HG03039 (cell line): ENCODE results near the gene DCC.

ENCODE experiments used
- ATAC-seq: cut with Tn5 transposase; IDR thresholded peaks from one replicate; pipeline ENCODE4 v1.9.1; 2021; ENCODE audit warnings: mild to moderate bottlenecking, moderate library complexity; ENCODE audit not compliant: unreplicated experiment

DCC gene

GRCh38 chr18:52489396-52490306 lies 149.7 kb downstream of the DCC start:
- ATAC-seq = no peak

GRCh38 chr18:52496426-52496825 lies 156.4 kb downstream of the DCC start:
- no peak for ATAC-seq

DNA sequence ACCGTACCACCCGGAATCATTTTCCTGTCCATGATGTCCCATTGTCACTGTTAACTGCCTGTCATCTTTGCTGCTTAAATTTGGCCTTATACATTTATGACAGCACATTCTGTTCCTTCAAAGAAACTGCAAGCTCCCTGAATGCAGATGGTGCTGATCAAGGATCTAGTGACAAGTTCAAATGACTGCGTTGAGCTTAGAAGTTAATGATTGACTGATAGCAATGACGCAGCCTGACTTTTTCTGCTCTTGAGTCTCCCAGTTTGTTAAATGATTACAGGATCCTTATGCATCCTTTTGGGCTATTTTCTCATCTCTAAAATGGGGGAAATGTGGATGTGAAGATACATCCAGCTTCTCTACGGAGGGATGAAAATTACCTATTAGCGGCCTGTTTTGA lies 159.0 kb downstream of the DCC start:
- ATAC-seq = no peak

DNA sequence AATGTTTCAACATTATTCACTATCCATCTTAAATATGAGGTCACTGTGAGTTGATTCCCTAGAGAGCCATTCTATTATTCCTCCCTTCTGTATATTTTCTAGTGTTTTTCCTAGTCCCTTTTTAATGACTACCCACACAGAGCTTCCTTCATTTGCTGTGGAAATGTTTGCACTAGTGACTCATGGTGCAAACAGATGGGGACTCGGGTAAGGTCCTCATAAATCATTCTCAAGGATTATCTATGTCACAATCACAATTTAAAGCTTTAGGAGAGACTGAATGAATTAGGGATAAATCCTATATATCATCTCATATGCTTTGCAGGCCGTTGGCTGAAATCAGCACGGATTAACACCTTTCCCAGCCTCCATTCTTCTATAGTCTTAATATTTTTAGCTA lies 159.6 kb downstream of the DCC start:
- ATAC-seq = no peak

DNA sequence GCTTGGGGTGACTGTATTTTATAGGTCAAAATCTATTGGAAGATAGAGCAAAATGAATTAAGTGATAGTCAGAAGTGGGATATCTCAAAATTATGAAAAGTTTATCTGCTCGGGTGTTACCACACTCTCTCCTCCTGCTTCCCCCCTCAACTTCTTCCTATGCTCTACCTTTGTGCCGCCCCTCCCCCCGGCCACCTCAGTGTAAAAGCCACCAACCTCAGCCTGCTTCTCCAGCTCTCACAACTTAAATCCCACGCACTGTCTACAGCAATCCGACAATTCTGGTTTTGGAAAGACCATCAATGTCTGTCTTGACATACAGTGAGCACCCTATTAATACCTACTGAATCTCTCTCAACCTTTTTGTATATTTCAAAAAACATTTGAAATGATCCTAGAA lies 164.6 kb downstream of the DCC start:
- no peak for ATAC-seq

GRCh38 chr18:52510139-52510538 lies 170.1 kb downstream of the DCC start:
- no peak for ATAC-seq

DNA sequence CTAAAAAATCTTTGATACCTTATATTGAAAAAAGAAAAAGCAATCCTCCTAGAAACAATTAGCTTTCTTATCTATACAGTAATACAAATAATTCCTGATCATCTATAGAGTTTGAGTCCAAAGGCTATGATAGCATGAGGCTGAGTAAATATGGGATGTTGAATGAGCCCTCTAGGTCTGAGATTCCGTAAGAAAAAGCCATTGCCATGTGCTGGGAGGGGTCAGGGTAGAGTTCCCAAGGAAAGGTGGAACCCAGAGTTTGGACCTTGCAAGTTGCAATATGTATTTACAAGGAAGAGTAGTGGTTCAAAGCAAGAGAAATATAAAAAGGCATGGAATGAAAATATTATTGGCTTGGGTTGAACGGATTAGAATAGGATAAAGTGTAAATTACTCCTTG lies 178.1 kb downstream of the DCC start:
- no peak for ATAC-seq

GRCh38 chr18:52519021-52519420 lies 179.0 kb downstream of the DCC start:
- ATAC-seq = no peak

DNA sequence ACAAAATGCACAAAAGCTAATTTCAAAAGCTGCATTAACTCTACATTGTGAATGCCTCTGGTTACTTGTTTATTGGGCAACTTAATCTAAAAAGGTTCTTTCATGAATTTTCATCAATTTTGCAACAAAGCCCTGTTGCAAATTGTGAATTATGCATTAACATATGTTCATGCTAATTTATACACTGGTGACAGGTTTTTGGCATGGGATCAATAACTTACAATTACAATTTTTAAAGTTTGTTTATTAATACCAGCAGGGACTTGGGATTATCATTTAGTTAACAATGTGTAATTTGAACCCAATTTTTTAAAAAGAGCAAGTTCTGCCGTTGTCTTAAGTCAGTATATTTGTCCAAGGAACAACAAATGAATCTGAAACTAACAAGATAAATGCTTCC lies 183.6 kb downstream of the DCC start:
- ATAC-seq = no peak

- no peak for ATAC-seq
These were observed 191.8 kb downstream of the DCC start for GRCh38 chr18:52531836-52532235.

DNA sequence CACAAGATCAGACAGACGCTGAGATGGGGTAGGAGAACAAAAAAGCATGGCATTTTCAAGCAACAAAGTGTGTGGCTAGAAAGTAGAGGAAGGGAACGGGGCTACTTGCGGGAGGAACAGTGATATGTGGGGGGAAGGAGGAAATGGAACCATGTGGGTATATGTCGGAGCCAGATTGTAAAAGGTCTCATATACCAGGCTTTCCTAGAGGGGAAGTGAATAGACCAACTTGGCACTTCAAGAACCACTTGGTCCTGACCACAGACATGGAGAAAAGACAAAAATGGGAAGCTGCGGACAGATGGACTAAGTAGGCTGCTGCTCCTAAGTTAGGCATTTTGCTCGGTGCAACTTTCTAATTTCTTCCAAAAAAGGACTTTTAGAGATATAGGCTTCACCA lies 196.0 kb downstream of the DCC start:
- no peak for ATAC-seq

DNA sequence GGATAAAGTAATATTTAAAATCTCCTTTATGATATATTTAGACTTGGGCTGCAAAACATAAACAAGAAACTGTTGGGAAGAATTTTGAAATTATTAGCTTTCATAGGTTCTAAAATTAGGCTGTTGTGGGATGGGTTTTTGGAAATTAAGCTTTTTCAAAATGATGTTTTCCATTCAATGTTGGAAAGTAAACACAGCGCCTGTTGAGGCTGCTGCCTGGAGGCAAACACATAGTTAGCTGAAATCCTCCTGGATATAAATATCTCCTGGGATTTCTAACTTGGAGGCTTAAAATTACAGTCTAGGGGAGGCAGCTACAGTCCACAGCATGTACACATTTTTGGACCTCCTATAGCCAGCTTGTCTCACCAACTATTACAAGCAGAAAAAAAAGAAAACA lies 197.3 kb downstream of the DCC start:
- no peak for ATAC-seq

DNA sequence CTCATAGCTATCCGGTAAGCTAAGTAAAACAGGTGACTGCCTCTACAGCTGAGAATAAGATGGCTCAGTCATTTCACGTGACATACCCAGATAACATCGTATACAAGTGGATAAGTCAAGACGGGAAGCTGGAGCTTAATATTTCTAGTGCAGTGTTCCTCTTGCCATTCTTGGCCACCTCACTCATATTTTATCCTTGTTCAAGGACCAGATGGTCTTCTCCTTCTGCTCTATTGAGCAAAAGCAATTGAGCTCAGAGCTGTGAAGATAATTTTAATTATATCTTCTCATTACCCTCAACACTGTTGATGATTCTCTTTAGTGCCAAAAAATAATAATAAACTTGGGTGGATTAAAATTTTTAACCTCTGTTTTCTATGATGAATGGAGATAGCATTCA lies 201.1 kb downstream of the DCC start:
- no peak for ATAC-seq

DNA sequence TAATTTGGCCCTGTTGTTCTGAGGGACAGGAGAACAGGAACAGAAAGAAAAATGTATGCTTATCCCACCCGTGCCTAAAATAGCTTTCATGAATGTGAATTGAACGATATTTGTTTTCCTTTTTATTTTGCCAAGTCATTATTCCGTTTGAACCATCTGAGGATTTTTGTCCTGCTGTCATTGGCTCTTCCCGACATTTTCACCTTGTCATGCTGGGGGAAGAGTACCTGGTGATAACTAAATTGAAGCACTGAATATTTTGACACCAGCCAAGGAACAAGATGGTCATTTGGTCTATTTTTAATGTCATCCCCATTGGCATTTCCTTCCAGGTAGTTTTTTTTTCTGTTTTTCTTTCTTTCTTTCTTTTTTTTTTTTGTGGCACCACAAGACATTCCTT lies 204.1 kb downstream of the DCC start:
- no peak for ATAC-seq

DNA sequence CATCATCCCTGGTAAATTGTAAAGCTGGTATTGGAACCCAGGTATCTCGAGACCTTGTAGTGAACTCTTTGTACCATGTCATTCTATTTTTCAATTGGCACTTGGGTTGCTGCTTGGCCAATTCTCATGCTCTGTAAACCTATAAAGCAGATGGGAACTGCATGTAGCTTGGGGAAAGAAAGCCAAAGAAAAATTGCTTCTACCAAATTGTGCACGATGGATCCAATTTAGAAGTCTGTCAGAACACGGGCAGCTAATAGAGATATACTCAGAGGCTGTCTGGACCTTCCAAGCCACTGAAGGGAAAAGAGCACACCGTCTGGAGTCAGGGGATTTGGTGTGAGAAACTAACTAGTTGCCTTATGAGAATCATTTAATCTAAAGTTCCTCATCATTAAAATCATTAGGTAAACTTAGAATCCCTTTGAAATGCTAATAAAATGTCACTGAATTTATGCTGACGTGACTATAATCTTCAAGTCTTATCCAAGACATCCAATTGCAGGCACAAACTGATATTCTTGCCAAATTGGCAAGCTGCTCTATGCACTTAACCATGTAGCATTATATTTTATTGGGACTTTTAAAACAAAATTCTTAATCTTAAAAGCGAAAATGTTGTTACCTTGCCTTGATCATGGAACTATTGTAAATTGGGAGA lies 206.8 kb downstream of the DCC start:
- ATAC-seq = no peak

GRCh38 chr18:52553441-52553840 lies 213.4 kb downstream of the DCC start:
- no peak for ATAC-seq

DNA sequence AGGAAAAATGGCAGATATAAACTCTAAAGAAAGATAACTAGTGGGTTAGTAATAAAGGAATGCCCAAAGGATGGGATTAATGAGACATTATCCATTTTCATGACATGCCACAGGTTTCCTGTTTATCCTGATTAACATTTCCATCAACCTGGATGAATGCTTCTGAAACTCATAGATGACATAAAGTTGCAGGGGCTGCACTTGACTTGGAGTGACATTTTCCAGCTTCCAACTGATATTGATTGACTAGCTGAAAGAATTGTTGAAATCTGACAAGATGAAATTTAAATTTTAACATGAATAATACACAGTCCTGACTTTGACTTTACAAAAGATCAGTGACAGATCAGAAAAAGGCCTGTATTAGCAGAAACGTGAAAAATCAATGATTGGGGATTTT lies 214.2 kb downstream of the DCC start:
- ATAC-seq = no peak

GRCh38 chr18:52567360-52567759 lies 227.4 kb downstream of the DCC start:
- ATAC-seq = no peak

GRCh38 chr18:52569492-52569891 lies 229.5 kb downstream of the DCC start:
- no peak for ATAC-seq

DNA sequence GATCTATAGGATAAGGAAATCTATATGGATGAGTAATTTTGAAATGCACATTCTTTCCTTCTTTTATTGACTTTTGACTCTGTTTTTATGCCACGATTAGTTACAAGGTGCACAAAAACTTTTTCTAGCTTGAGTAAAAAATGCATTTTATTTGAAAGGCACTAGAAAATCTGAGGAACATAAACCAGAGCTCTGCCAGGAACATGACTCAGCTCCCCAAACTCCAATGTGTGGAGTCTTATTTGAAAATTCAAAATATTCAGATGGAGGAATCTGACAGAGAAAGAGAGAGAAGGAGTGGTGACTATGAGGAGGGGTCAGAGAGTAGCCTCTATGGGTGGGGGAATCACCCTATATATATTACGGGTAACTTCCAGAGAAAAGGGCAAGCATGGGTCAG lies 231.0 kb downstream of the DCC start:
- ATAC-seq = no peak

DNA sequence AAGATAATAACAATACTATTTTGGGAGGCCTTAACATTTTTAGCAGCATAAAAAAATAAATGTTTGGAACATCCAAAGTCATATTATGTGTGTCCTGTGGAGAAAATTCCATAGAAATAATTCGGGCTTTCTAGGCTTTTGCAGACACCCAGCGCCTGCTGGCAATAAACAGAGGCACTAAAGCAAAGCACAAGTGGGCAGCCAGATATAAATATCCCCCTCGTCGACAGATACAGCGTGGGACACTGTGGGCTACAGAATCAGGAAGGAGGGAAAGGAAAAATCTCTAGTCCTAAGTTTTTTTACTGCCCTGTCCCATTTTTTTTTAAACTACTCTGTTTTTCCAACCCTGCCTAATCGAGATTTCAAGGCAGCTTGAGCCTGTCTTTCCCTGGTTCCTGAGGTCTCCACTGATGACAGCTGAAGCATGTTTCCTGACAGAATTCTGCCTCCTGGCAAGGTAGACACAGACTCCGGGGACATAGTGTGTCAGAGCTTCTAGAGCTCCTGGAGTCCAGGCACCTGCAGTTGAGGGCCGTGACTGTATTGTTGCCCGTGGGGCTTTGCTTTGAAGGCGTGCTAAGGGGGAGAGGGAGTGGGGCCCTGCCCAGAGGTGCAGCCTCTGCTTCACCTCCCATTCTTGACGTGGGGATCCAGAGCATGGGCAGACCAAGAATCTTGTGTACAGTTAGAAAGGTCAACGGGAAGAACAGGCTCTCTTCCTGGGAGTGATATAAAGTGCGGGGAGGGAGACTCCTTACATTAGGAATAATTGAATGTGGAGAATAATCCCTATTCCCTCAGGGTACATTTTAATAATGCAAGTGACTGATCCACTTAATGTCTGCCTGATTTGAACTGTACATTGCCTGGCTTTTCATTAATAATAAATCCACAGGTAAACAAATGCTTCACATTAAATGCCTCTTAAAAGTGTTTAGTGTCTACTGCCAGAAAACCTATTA lies 232.3 kb downstream of the DCC start:
- ATAC-seq = no peak
